NCI-H524 treated with DMSO at 0.1 percent for 48 hours (cell line): ENCODE data around the gene EXD3.
"Not testable (repeated sequence)": the region's sequence is repeated elsewhere in the genome, so short reads cannot be mapped to it uniquely, and the experiment has no call there.

Experiments
- DNase-seq: peaks from one replicate; lab custom pipeline; 2025; lab: John Stamatoyannopoulos, UW

The EXD3 gene

DNA sequence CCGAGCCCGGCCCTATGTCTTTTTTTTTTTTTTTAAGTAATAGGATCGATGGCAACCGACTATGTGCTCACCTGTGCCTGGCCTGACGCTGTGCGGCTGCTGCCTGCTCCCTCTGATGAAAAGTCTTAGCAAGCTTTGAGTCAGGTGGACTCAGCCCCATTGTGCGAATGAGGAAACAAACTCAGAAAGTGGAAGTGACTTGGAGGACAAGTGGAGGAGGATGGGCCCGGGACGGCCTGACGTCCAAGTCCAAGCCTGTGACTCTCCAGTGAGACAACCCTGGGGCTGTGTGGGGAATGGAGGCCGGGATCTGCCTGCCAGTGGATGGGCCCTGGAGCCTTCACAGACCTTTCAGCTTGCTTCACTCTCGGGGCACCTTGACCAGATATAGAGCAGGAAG lies 57.9 kb downstream of the EXD3 start:
- no peak for DNase-seq

DNA sequence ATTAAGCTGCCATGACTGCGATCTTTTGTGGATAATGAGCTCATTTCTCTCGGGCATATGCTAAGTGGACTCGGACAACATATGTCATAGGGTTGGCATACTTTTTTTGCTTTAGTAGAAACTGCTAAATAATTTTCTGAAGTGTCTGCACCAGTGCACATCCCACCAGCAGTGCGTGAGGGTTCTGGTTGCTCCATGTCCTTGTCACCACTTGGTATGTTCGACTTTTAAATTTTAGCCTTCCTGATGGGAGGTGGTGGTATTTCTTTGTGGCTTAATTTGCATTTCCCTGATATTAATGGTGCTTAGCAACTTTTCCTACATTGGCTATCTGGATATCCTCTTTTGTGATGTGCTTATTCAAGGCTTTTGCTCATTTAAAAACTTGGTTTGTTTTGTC lies 63.1 kb downstream of the EXD3 start:
- DNase-seq, result no peak

DNA sequence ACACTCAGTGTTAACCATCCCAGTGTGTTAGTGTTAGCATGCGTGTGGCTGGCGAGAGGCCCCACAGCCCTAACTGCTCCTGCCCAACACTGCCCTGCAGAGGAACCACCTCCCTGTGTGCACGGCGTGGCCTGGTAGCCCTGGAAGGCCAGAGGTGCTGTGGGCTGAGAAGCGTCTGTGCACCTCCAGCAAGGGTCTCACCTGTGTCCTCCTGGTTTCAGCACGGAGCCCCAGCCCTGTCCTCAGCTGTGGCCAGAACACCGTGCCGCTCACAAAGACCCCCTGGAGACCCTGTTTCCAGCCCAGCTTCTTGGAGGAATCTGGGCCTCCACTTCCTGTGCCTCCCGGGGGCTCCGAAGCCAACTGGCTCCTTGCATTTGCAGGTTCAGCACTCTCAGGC lies 64.8 kb downstream of the EXD3 start:
- DNase-seq, result no peak

DNA sequence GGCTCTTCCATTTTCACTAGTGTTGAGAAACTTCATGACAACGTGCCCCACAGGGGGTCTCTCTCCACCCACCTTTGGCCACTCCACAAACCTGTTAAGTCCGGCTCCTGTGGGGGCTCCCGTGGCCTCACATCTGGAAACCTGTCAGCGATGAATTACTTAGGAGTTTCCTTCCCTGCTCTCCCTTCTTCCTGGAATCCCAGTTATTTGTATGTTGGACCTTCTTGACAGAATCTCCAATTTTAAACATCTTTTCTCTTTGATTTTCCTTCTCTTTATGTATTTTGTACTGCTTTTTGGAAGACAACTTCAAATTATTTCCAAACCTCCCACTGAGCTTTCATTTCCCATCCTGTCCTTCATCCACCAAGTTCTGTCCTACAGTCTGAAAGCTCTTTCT lies 65.8 kb downstream of the EXD3 start:
- no peak for DNase-seq

DNA sequence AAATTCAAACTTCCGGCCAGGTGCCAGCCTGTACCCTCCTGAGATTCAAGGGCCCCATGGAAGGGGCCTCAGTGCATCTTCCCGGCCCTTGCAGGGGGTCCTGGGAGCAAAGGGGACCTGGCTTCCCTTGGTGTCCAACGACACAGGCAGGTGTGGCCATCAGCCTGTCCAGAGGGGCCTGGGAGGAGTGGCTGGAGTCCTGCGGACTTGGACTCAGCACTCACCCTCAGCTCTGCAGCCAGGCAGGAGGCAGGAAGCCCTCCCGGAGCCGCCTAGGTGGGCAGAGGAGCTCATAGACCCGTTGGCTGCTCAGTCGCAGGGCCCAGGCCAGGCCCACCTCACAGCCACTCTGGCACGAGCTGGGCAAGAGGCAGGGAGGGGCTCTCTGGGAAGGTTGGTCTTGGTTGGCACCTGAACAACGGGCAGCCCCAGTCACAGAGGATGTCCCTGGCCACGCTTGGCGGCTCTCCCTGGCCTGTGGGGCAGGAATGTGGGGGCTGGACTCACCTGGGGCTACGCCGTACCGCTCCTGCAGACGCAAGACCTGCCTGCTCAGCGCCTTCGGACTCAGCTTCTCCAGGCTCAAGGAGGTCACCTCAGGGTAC lies 67.1 kb downstream of the EXD3 start:
- DNase-seq, result no peak

DNA sequence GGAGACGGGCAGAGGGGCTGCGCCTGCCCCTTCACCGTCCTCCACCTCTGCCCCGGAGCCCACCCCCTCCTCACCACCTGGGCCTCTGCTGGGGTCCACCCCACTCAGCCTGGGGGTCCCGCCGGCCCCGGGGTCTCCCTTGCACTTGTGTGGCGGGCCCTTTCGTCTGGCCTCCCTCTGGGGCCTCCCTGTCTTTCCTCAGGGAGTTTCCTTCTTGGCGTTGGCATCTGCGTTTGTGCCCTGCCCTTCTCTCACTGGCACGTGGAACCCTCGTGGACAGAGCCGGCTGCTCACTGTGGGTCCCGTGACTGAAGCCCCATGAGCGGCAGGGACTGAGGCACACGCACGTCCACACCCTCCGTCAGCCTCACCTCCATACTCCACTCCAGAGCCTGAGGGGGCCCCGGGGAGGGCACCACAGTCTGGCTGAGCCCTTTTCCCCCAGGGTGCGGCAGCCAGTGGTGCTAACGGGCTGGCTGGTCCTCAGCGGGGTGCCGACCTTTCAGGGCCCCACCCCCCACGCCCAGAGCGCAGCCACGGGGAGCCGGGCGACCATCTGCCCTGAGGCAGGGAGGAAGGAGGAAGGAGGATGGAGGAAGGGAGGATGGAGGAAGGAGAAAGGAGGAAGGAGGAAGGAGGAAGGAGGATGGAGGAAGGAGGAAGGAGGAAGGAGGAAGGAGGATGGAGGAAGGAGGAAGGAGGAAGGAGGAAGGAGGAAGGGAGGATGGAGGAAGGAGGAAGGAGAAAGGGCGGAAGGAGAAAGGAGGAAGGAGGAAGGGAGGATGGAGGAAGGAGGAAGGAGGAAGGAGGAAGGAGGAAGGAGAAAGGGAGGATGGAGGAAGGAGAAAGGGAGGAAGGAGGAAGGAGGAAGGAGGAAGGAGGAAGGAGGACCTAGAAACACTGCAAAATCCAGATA lies 67.9 kb downstream of the EXD3 start:
- DNase-seq, result no peak

DNA sequence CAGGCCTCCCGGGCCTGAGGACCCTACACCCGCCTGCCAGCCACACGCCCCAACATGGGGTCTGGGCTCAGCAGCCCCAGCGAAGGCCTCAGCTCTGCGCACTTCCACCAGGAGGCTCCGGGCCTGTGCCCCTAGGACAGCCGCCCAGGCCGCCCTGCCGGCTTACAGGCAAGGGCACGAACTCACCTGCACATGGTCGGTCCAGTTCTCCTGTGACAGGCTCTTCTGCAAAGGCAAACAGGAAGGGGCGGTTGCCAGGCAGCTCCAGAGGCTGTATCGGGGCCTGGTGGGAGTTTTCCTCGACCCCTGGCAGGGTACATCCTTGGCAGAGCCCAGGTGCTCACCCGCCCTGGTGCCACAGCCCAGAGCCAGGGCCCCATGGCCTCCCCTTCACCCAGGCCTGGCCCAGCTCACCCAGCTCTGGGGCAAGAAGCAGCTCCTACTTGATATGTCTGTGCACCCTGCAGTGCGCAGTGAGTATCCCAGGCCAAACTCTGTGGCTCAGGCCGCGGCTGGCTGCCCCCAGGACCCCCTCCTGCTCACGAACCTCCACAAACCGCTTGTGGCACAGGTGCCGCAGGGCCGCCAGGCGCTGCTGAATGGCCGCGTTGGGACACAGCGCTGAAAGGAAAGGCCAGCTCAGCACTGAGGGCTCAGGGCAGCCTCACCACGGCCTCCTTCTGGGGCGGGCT lies 68.7 kb downstream of the EXD3 start:
- DNase-seq, result no peak

DNA sequence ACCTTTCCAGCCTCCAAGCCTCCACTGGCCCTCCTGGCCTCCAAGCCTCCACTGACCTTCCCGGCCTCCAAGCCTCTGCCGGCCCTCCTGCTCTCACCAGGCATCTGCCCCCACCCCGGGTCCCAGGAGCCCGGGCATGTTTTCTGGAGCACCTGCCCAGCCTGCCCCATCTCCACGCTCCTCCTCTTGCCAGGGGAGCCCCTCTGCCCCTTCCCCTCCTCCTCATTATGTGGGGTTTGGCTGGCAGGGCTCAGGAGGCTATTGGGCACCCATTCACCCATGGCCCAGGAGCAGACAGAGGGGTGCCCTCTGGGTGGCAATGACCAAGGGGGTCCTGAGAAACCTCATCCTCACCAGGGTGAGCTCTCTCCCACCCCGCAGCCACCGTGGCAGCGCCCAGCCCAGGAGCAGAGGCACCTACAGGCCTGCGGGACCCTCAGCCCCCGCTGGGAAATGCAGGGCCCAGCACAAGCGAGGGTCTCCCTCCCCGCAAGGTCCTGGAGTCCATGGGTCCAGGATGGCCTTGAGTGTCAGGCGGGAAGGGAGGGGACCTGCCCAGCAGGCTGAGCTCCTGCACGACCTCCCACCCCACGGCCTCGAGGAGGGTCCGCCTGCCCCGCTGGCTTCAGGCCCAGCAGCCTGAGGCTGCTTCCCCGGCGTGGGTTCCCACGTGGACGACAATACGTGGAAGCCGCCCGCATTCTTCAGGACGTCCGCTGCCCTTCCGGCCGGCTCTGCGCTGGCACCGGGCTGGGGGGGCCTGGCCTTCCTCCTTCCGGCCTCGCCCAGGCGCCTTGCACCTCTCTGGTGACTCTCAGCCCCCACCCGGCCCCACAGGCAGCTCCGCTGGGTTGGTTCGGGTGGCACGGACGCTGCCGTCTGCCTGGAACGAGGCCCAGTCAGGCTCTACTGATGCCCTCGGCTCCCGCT lies 69.5 kb downstream of the EXD3 start:
- DNase-seq, result no peak

DNA sequence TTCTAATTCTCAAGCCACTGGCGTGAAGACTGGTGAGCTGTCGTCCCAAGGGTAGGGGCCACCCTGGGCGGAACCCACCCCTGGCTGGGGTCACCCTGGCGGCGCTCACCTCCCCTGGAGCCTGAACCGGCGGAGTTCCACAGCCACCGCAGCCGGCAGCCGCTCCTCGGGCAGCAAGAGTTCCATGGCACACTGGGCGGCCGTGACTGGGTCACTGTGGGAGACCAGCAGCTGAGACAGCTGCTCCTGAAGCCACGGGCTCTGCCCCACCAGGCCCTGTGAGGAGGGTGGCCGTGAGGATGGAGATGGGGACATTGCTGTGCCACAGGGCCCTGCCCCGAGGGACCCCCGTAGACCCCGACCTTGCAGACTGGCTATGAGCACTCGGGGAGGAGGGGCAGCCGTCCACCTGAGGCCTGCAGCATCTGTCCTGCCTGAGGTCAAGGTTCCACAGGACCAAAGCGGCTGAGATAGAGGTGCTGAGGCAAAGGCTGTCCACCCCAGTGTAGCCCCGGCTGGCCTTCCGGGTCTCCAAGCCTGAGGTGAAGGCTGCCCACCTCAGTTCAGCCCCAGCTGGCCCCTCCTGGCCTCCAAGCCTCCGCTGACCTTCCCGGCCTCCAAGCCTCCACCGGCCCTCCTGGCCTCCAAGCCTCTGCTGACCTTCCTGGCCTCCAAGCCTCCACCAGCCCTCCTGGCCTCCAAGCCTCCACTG lies 70.3 kb downstream of the EXD3 start:
- DNase-seq, result no peak

DNA sequence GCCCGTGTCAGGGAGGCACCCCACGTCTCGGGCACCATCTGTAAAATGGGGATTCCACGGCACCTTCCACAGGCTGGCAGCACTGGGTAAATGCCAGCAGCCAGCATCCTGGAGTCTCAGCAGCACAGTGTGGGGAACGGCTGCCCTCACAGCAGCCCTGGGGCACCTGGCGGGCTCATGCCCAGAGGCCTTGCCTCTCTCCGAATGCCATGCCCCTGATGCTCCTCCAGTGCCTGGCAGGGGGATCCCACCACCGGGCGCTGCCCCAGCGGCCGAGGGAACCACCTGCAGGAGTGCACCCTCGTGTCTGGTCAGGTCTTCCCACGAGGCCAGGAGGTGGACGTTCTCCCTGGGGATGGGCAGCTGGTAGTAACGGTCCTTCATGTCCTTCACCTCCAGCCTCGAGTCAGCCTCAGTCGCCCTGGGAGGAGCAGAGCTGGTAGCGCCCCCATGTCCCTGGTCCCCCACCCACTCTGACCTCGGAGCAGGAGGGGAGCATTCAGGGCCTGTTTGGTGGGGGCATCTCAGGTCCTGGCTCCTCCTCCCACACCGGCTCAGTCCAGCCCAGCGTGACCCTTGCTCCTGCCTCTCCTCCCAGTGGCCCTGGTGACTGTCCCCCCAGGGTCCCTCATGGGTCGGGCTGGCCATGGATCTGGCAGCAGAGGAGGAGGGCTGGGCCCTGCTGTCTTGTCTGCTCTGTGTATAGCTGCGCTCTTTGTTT lies 71.0 kb downstream of the EXD3 start:
- DNase-seq, result no peak

DNA sequence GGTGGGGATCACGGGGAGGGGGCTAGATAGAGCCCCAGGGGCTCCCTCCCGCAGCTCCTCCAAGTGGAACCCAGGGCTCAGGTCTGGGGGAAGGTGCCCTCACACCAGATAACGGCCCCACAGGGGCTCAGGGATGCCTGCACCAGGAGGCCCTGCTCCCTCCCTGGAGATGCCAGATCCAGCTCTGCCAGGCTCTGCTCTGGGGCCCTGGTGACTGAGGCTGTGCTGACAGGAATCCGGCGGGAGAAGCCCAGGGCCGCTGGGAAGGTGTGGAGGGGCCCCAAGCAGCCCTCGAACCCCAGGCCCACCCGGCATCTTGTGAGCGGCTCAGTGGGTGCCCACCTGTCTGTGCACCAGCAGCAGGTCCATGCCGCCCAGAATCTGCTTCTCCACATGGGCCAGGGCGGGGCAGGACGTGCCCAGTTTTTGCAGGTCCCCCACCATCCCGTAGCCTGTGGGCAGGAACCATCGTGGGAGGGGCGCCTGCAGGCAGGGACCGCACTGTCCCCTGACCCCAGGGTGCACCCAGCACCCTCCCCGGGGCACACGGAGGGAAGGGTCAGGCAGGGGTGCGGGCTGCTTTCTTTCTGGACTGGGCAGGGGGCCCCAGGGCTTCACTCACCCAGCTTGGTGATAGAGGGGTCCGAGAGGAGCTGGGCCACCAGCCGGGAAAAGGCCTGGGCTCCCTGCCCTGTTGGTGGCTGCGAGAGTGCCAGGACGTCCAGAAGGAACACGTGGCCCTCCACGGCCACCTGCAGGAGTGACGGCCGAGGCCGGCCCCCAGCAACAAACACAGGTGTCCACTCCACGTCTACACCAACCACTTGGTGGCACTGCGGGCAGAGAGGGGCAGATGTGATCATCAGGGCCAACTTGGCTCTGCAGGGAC lies 72.0 kb downstream of the EXD3 start:
- no peak for DNase-seq

DNA sequence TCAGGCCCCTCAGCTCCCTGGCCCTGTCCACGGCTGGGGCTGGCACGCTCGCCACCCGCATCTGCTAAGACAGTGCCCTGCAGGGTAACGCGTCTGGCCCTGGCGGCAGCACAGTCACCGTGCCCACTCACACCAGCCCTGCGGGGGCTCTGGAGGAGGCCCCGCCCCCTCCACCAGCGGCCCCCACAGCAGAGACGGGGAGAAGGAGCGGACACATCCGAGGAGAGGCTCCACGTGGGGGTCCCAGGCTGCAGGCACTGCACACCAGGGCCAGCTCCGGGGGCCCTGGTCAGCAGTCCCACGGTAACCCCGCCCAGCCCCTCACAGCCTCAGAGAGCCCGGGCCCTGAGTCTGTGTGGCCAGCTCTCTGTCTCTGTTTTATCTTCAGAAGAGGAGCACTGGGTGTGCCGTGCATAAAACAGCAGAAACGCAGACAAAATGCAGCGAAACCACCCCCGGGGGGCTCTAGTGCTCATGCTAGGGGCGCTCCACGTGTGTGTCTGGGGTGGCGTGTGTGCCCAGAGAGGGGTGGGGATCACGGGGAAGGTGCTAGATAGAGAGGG lies 73.4 kb downstream of the EXD3 start:
- no peak for DNase-seq

DNA sequence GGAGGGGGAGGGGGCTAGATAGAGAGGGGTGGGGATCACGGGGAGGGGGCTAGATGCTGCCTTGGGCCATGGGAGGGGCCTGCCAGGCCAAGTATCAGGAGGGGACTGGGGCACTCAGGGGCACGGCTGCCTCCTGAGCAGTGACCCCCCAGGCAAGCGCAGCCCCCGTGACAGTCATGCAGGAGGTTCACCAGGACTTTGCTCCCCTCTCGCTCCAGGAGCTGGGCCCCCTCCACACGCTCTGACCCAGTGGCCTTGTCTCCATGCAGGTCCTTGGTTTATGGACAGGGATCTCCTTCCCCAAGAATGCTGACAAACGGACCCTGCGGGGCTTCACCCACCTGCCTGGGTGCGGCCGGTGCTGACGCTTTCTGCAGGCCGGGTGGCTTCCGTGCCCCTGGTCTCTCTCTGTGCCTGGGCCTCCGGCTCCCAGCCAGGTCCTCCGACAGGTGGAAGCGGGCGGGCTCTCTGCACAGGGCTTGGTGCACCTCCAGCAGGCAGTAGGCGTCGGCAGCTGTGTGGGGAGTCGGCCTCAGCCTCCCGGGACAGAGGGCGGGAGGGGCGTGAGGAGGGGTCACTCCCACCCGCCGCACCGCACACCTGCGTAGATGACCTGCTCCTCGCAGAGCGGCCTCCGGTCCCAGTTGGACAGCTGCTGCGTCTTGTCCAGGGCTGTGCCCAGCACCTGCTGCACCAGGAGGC lies 74.0 kb downstream of the EXD3 start:
- no peak for DNase-seq

DNA sequence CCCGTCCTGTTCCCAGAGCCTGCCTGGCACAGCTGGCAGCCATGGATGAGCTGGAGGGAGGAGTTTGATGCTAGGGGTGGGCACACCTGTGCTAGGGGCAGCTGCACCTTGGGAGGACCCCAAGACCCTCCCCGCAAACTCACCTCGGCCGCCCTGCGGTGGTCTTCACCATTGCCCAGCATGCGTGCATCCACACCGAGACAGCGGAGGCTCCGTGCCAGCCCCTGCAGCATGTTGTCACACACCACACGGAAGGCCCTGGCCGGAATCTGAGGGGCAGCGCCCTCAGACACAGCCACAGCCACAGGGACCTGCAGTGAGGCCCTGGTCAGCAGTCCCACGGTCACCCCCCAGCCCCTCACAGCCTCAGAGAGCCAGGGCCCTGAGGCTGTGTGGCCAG lies 75.0 kb downstream of the EXD3 start:
- DNase-seq, result no peak

DNA sequence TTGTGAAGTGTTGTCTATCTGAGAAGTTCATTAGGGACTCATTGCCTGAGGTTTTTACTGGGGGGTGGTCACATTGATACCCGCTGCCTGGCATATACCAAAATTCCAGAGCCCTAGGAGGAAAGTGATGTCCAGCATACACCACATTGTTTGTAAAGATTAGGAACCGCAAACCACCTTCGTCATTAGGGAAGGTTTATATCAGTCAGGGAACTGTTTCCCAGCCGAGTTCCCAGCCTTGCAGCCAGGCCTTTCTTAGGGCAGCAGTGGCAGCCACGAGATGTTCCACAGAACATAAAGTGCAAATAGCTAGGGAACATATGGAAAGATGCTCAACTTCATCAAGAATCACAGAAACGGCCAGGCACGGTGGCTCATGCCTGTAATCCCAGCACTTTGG lies 80.5 kb downstream of the EXD3 start:
- no peak for DNase-seq

DNA sequence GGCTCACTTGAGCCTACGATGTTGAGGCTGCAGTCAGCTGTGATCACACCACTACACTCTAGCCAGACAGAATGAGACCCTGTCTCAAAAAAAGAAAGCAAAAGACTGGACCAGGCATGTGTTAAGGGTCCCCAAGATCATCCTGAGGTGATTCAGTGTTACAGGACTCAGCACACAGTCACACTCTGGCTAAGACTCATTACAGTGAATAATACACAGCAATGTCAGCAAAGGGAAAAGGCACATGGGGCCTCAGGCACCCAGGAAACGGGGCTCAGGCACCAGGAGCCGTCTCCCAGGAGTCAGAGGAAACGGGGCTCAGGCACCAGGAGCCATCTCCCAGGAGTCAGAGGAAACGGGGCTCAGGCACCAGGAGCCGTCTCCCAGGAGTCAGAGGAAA lies 81.7 kb downstream of the EXD3 start:
- DNase-seq, result no peak

DNA sequence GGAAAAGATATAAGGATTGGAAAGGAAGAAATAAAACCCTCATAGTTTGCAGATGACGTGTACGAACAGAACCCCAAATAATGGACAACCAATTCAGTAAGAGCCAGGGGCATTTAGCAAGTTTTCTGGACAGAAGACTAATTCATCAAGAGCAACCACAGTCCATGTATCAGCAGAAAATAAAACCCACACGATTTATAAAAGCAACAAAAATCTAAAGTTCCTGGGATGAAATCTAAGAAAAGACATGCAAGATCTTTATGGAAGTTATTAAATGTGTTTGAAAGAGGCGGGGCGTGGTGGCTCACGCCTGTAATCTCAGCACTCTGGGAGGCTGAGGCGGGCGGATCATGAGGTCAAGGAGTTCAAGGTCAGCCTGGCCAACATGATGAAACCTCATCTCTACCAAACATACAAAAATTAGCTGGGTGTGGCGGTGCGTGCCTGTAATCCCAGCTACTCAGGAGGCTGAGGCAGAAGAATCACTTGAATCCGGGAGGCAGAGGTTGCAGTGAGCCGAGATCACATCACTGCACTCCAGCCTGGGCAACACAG lies 83.0 kb downstream of the EXD3 start:
- not testable (repeated sequence) for DNase-seq
